HG03025 (cell line): ENCODE results near the gene BID.

ENCODE experiments used
- ATAC-seq: cut with Tn5 transposase; IDR thresholded peaks from one replicate; pipeline ENCODE4 v1.9.1; 2021; ENCODE audit warnings: mild to moderate bottlenecking, moderate library complexity; ENCODE audit not compliant: unreplicated experiment, low FRiP score

The BID gene

DNA sequence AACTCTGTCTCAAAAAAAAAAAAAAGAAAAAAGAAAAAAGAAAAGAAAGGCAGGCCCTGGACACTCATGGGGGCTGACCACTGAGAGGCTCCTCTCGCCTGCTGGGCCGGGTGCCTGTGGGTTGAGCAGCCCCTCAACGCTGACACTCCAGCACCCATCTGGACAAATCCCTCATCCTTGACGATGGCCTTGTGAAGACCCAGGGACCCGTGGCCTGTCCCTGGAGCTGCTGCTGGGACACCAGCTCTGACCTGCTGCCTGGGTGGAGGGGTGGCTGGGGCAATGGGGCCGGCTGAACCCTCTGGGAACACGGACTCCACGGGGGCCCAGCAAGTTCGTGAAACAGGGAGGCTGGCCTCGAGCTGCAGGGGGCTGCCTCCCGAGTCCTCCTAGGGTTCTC lies 10.5 kb upstream of the BID start:
- no peak for ATAC-seq

DNA sequence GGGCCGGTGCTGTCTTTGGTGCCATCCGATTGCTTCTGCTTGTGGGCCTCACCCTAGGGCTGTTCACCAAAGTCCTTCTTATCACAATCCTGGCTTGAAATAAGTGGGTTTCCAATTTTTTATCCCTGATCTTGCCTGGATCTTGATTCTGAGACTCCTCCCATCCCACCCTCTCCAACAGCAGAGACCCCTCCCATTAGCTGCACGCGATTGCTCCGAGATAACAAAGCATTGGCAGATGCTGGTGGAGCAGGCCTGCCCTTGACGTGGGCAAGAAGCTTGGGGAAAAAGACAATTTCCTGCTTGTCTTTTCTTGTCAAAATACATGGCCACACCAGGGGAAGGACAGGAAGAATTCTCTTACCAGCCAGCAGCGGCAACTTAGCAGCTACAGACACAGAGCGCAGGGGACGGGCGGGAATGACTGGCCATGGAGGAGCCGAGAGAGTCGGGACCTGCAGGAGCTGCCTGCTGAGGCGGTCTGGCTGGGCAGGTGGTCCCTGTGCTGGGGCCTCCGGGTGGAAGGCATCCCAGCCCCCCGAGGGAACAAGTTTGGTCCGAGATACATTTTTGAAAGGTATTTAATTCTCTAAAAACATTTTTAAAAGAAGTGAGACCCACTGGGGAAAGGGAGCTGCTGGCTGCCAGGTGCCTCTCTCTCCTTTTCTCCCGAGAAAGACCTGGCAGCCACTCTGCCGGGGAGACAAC lies 9.7 kb upstream of the BID start:
- no peak for ATAC-seq

DNA sequence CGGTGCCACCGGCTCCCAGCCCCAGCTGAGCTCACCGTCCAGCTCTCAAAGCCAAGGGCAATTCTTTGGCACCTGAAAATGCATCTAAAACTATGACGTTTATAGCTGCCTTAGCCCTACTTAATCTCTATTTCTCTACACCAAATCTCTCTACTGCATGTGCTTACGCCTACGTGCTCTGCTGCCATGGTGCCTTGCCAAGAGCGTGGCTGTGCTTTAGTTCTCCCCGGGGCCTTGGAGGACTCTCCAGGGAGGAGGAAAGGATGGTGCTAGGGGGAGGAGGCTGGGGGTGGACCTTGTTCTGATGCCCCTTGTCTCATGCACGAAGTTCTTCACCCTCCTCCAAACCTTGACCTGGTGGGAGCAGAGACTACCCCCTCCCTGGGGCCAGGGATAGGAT lies 9.0 kb upstream of the BID start:
- no peak for ATAC-seq

DNA sequence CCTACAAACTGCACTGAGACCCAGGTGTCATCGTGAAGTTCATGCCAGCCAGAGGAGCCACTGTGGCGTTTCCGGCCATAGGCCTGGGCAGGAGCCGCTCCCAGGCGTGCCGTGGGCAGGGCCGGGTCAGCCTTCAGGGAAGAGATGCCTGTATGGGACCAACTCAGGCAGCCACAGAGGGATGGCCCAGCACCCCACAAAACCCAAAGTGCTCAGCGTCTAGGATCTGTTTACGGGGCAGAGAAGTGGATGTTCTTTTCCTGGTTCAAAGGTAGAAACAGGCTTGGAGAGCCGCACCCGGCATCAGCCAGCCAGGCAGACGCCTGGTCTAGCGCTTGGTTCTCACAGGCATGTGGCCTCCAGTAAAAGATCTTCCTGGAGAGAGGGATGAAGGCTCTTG lies 8.4 kb upstream of the BID start:
- ATAC-seq, result no peak

DNA sequence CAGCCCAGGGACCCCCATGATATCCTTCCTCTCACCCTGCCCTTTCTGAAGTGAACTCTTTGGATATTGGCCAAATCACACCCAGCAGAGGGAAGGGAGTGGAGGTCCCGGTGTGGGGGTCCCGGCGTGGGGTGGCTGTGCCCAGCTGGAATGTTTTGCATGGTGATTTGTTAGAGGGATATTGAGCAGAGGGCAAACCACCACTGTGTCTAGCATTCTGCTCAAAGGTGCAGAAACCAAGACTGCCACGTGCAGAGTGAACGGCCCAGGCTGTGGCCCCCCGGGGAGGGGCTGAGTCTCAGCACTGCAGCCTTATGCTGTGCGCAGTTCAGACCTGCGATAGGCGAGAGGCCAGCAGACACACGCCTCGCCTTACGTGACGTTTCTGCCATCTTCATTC lies 7.9 kb upstream of the BID start:
- ATAC-seq, result no peak

DNA sequence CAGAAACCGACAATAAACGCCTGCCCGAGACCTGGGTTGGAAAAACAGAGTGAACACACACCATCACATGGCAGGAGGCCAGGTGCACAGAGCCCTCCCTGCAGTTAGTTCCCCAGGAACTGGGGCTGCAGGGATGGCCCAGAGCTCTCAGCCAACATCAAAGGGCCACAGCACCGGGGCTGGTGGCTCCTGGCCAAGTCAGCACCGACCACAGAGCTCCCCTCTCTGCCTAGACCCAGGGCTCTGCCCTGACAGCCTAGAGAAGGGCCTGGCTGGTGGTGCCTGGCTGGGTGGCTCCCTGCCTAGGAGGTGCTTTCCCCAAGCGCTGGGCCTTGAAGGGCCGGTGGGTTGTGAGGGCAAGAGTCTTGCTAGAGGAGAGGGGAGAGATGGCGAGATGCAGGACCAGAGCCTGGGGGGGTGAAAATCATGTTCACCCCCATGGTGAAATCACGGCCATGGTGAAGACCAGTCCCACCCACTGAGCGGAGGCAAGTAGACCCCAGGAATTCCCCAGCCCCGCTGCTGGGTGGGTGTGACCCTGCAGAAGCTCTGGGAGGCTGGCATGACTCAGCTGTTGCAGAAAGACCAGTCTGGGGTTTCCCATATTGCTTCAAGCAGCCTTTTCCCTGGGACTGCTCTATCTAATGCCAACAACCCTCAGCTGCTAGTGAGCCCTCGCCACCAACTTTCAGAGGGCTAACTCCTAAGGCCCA lies 7.2 kb upstream of the BID start:
- no peak for ATAC-seq

DNA sequence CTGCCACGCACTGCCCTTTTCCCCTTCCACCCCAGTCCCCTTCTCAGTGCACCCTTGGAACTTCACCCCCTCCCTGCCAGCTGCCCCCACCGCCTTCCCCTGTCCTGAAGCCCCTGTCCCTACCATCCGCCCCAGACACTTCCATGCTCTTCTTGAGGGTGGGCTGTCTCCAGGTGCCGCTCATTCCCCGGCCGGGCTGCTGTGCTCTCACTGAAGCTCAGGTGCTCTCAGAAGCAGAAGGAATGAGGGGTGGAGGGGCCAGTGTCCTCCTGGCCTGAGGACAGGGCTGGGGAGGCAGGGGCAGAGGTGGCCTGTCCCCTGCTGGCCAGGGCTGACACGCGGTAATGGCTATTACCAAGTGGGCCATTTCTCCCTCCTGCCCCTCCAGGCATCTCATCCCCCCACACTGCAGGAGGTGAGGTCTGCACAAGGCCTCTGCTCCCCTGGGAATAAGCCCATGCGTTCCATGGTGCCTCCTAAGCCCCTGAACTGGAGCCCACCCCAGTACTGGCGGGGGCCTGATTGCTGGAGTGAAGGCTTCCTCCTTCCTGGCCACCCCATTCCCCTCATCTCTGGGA lies 6.6 kb upstream of the BID start:
- ATAC-seq, result no peak

DNA sequence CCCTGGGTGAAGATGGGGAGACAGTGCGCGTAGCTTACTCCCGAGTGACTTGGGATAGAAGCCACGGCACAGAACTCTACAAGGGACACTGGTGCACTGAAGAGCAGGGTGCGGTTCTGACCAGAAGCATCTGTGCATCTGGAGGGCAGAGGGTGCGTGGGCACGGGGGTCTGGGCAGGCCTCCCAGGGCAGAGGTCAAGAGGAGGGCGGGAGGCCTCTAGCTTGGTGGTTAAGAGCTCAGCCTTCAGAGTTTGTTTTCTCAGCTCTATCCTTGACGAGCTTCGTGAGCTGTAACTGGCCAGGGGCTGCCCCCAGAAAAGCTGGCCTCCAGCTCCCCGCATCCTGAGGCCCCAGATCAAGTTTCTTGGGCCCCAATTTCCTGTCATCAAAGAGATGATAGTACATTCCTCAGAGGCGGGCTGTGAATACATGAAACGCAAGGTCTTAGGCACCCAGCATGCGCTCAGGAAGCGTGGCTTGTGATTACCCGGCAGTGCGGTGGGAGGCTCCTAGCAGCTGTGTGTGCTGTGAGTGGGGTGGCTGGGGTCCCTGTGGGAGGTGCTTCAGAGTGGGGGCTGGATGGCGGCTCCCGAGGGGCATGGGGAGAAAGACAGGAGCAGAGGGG lies 6.0 kb upstream of the BID start:
- no peak for ATAC-seq

DNA sequence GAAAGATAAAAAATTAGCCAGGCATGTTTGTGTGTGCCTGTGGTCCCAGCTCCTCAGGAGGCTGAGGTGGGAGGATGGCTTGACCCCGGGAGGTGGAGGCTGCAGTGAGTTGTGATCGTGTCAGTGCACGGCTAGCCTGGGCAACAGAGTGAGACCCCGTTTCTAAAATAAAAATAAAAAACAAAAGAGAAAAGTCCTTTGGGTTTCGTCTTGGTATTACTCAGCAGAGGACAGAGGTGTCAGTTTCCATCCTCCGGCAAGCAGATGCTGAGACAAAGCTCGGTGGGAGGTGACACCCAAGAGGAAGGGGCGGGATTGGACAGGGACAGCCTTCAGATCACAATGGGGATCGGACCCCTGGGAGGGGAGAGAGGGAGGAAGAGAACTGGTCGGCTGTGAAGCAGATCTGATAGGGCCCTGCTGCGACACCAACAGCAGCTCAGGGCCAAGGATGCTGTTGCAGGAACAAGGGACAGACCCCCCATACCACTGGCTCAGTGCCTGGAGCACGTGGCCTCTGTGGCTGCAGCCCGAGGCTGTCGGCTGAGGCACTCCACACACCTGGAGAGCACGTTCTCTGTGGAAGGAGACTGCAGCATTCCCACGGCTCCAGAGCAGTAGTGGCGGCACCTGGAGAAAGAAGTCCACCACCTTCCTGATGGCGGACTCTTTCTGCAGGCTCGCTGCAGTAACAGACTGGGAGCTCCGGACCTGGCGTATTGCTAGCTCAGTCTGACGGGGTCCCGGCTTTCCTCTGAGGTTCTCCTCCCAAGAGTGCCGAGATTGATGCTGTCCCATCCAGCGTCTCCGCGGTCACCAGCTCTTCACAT lies 5.2 kb upstream of the BID start:
- ATAC-seq, result no peak

DNA sequence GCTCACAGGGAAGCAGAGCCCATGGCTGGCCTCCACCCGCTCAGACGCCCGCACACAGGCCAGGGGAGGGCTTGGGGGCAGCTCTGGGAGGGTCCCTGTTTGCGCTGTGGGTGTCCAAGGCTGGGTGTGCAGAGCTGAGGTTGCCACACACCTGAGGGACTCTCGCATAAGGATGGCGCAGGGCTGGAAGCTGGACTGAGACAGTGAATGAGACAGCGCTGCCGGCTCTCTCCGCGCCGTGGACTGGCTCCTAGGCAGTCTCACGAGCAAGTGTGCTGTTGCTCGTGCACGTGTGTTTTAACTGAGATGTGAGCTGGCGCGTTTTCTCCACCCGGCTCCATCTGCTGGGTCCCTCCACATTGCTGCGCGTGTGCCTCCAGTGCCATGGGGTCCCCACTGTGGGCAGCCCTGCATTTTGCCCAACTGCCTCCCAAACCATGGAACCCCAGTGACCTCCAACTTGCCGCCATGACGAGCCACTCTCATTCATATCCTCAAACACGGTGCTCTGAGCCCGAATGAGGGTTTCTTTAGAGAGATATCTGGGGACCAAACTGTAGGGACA lies 4.2 kb upstream of the BID start:
- no peak for ATAC-seq

DNA sequence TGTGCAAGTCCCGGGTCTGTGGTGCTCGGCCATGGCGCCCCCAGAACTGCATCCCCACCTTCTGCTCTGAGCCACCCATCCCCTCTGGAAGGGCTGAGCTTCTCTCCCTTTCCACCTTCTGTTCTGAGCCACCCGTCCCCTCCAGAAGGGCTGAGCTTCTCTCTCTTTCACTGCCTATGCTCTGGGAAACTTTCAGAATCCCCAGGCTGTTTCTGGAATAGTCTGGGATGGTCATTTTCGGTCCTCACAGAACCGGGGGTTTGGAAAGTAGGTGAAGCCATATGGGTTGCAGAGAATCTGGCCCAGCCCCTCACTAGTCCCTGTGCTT lies 3.4 kb upstream of the BID start:
- ATAC-seq, result no peak

DNA sequence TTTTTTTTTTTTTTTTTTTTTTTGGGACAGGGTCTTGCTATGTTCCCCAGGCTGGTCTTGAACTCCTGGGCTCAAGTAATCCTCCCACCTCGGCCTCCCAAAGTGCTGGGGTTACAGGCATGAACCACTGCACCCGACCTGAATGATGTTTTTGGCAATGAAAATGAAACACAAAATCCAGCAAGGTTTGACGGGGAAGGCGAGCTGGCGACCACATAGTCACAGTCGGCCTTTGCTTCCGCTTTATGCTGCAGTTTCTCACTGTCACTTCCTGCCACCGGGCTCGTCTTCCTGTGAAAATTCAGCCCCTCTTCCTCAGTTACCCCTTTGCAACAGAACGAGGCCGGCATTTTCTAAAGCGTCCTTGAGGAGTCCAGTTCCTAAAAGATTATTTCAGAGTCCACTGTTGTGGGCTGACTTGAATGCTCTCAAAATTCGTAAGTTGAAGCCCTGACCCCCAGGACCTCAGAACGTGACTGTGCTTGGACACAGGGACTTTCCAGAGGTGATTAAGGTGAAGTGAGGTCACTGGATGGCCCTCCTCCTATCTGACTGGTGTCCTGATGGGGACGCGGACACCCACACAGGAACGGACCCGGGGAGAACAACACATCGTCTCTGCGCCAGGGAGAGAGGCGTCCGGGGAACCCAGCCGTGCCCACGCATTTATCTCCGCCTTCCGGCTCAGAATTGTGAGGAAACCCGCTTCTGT lies 2.9 kb upstream of the BID start:
- ATAC-seq, result no peak

DNA sequence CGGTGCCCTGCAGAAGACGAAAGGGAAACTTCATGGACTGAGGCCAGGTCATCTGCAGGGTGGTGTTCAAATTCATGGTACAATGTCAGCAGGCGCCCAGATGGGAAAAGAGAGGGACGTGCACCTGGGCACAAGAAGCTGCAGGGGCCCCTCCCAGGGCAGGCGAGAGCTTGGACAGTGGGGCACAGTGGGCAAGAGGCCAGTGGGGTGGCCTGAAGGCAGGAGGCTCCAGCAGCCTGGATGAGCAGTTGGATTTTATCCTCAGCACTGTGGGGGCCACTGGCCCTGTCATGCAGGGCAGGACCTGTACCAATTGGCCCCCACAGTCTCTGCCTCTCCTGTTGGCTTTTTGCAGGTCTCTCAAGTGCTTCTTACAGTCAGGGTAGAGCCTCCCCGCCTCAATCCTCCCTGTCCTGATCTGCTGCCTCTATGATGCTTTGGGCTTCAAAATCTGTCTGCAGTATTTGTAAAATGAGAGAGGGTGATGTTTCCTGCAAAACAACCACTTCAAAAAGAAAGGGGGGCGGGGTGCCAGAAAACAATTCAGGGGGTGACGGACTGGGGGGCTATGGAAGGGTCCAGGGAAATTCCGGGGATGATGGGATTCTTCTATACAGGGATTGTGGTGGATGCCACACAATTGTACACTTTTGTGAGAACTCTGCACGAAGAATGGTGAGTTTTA lies 1.7 kb upstream of the BID start:
- ATAC-seq, result no peak

DNA sequence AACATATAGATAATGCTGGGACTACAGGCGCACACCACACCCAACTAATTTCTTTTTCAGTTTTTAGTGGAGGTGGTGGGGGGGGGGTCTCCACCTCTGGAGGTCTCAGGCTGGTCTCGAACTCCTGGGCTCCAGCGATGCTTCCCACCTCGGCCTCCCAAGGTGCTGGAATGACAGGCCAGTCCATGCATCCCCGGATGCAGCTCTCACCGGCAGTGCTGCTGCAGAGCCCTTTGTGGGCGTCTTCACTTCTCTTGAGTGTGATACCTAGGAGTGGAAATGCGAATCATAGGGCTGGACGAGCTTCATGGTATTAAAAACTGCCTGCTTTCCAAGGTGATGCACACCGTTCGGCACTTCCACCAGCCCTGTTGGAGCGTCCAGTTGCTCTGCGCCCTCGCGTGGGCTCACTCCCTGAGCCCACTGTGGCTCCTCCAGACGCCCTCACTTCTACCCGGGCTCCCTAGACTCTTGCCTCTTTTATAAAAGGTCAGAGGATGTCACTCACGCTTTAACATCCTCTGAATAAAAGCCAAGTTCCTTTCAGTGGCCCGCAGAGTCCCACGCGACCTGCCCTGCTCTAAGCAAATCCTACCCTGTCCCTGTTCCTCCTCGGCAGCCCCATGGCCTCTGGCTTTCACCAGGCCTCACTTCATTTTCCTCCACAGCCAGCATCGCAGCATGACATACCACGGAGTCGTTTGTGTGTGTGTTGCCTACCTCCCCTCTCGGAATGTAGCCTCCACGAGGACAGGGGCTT lies 837 bp upstream of the BID start:
- ATAC-seq, result no peak

DNA sequence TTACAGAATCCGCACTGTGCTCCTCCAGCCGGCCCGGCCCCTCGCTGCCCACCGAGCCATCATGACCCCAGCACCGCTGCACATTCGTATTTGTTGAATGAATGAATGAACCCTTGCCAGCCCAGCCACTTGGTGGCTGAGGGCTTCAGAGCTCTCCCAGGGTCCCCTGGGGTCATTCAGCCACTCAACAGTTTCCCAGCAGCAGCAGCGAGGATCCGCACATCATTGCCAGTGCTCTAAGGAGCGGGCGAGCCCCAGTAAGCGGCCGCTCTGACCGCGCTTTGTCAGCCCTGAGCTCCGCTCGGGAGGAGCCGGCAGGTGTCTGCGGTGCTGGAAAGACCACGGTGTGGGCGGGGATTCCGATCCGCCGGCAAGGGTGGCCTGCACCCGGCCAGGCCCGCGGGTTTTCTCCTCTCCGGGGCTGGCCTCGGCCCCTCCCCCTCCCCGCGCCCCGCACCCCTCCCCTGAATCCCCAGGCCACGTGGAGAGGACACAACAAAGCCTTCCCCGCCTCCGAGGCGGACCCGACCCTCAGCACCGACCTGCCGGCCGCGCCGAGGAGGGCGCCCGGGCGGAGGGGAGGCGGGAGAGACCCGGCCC lies 563 bp downstream of the BID start:
- ATAC-seq, result no peak

DNA sequence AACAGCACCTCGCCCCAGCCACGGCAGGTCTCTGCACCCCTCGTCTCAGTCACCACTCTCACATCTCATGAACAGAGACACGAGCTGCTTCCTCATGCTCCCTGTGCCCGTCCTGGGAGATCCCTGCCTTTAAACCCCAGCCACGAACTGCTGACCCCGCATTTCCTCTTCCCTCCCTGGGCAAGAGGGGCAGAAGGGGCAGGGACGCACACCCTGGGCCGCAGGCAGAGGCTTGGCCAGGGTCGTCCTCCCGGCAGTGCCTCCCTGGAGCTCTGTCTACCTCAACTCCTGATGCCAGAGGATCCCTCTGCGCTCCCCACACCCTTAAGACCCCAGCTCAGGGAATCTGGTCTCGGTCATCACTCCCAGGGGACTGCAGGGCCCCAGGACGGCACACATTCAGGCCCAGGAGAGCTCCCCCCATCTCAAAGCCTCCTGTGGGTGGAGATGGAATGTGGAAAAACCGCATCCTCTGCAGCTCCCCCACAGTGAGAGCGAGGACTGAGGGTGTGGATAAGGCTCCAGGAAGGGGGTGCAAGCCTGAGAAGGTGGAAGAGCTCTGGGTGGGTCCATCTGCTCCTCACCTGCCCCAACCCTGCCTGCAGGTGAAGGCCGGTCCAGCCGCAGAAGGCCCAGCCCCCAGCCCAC lies 1.2 kb downstream of the BID start:
- no peak for ATAC-seq

DNA sequence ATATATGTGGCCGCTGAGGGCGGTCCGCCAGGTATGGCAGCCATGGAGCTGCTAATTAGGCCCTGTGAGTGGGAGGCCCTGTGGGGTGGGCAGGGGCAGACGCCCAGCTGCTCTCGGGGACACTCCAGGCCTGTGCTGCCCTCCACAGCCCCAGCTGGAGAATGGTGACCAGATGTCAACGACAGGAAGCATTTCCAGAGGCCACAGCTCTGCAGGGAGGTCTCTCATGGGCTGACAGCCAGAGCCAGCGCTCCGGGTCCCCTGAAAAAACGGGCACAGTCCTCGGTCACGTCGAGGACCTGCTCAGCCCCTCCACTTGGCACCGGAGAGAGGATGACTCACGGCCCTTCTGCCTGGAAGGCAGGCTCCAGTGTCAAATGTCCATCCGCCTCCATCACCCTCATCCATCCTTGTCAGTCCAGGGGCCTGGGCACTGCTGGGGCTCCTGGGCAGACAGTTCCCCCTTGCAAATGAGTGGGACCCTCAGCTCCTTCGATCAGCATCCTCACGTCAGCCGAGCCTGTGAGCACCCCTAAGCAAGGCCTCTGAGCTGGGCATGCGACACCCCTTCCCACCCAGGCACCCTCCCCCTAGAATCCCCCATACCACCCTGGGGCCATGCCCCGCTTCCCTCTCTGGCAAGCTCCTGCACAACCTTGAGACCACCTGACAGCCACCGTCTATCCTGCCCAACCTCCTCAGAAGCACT lies 1.9 kb downstream of the BID start:
- ATAC-seq, result no peak
